GM21447 (cell line): ENCODE results near the gene CENPC.
"Not testable (repeated sequence)": the region's sequence is repeated elsewhere in the genome, so short reads cannot be mapped to it uniquely, and the experiment has no call there.

ENCODE experiments used
- ATAC-seq: cut with Tn5 transposase; IDR thresholded peaks from one replicate; pipeline ENCODE4 v1.9.1; 2021; ENCODE audit not compliant: unreplicated experiment

CENPC gene

DNA sequence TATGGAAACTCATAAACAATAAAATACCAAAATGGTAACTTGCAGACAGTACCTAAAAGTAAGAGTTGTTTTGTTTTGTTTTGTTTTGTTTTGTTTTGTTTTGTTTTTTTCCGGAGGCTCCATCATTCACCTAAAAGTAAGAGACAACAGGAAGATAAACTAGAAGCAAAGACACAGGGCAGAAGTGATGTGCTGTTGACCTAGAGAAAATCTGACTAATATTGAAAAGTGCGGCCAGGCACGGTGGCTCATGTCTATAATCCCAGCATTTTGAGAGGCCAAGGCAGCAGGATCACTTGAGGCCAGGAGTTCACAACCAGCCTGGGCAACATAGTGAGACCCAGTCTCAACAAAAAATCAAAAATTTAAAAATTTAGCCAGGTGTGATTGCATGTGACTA, 5.6 kb upstream of the CENPC start:
- ATAC-seq = peak; percentile 37

DNA sequence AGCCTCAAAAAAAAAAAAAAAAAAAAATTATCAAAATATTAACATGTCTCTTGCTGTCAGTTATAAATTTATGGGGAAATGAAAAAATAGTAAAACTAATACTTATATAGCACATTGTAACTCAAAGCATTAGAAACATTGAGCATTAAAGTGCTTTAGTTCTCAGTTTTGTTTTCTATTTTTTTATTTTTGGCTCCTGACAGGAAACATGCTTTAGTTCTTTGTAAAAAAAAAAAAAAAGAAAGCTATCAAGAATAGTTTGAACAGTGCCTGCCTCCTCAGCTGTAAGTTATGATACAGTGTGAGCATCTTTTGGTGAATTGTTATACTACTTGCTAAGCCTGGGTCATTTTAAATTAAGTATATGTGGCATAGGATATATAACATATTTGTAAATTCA, 5.1 kb upstream of the CENPC start:
- peak; percentile 36 for ATAC-seq

- peak; percentile 32 for ATAC-seq
These were observed 3.8 kb upstream of the CENPC start for GRCh38 chr4:67549123-67549522.

DNA sequence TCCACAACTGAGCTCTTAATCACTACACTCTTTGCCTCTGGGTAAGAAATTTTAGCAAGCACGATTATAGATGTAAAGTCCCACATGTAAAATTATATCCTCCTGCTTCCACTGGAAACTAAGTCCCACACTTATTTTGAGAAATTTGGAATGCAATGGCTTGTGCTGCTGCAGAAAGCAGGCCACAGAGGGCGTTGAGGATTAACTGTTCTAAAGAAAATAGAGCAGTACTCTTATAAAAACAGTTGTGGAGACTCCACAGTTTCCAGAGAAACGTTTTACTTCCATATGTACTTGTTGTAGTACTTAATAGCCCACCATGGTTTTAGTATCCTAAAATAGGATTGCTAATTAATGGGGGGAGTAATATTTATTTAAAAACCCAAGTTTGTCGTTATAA, 1.7 kb upstream of the CENPC start:
- no peak for ATAC-seq

GRCh38 chr4:67546004-67546356, 677 bp upstream of the CENPC start:
- ATAC-seq = no peak

- no peak for ATAC-seq
These were observed 3.2 kb downstream of the CENPC start for GRCh38 chr4:67542076-67542475.

DNA sequence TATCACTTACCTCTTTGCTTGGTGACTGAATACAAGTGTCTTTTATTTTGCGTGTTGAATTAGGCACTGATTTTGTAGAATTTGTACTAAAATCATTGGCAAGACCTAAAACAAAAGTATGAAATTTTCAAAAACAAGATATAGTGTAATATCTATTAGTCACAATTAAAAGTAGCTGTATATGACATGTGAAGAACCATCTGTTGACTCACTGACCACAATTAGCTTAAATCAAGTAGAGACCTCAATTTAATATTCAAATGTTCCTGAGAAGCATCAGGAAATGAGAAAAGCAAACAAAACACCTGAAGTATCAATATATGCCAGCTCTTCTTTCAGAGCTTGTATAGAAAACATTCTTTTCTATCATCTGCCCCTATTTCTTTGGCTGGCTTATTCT, 5.5 kb downstream of the CENPC start:
- no peak for ATAC-seq

- ATAC-seq = no peak
These were observed 9.9 kb downstream of the CENPC start for GRCh38 chr4:67535280-67535840.

DNA sequence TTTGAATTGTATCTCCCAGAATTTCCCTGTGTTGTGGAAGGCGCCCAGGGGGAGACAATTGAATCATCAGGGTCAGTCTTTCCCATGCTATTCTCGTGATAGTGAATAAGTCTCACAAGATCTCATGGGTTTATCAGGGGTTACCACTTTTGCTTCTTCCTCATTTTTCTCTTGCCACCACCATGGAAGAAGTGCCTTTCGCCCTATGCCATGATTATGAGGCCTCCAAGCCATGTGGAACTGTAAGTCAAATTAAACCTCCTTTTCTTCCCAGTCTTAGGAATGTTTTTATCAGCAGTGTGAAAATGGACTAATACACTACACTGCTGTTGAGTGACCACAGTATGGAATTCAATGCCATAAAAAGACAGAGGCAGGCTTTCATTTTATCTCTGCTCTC, 12.2 kb downstream of the CENPC start:
- ATAC-seq = no peak

DNA sequence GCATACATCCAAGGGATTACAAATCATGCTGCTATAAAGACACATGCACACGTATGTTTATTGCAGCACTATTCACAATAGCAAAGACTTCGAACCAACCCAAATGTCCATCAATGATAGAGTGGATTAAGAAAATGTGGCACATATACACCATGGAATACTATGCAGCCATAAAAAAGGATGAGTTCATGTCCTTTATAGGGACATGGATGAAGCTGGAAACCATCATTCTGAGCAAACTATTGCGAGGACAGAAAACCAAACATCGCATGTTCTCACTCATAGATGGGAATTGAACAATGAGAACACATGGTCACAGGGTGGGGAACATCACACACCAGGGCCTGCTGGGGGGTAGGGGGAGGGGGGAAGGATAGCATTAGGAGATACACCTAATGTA, 12.9 kb downstream of the CENPC start:
- ATAC-seq = not testable (repeated sequence)

DNA sequence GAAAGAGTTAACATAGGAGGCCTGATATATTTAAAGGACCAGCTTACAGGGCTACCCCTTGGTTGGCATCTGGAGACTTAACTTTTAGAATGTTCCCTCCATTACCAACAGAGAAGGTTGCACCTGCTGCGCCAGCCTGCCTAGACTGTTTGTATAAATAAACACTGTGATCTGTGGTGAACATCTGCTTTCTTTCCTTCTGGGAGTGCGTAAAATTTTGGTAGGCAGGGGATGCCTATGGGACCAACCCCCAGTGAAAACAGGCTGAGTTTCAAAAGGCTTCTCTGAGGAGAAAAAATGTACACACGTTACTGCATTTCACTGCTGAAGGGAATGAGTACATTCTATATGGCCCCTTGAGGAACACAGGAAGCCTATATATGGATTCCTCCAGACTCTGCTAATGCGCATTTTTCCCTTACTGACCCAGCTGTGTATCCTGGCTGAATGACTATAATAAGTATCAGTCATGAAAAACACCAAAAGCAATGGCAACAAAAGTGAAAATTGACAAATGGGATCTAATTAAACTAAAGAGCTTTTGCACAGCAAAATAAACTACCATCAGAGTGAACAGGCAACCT, 13.8 kb downstream of the CENPC start:
- ATAC-seq = no peak

DNA sequence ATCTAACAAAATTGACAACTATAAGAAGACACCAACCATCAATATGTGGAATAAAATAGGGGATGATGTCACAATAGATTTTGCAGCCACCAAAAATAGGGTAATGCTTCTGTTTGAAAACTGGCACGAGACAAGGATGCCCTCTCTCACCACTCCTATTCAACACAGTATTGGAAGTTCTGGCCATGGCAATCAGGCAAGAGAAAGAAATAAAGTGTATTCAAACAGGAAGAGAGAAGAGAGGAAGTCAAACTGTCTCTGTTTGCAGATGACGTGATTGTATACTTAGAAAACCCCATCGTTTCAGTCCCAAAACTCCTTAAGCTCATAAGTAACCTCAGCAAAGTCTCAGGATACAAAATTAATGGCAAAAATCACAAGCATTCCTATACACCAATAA, 21.2 kb downstream of the CENPC start:
- ATAC-seq = not testable (repeated sequence)

DNA sequence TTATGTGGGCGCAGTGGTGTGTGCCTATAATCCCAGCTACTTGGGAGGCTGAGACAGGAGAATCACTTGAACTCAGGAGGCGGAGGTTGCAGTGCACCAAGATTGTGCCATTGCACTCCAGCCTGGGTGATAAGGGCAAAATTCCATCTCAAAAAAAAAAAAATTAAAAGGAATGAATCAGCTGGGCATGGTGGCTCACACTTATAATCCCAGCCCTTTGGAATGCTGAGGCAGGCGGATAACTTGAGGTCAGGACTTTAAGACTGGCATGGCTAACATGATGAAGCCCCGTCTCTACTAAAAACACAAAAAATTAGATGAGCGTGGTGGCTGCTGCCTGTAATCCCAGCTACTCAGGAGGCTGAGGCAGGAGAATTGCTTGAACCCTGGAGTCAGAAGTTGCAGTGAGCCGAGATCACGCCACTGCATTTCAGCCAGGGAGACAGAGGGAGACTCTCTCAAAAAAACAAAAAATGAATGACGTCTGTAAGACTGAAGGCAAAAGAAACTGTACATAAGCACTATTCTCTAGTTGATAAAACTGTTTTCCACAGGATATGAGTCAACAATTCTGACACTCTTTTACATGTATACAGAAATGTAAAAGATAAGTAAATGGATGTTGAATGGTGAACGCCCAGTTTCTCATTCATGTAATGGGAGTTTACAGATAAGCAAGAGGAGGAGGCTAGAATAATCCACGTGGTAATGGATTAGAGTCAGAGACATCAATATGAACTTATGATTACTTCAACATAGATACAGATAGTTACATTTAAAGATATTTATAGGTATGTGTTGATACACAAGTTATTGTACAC, 22.2 kb downstream of the CENPC start:
- no peak for ATAC-seq

DNA sequence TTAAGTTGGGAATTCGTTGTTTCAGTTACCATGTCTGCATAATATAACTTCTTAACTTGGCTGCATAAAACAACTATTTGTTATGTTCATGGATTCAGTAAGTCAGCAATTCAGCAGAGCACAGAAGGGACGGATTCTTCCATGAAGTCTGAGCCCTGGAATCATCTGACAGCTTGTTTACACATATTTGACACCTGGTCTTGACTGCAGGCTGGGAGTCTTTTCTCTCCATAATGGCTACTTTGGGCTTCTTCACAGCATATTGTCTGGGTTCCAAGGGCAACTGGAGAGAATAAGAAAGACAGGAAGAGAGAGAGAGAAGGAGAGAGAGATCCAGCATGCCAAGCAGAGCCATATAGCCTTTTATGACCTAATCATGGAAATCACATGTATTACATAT, 23.1 kb downstream of the CENPC start:
- no peak for ATAC-seq

GRCh38 chr4:67521506-67521905, 23.8 kb downstream of the CENPC start:
- peak; percentile 77 for ATAC-seq

DNA sequence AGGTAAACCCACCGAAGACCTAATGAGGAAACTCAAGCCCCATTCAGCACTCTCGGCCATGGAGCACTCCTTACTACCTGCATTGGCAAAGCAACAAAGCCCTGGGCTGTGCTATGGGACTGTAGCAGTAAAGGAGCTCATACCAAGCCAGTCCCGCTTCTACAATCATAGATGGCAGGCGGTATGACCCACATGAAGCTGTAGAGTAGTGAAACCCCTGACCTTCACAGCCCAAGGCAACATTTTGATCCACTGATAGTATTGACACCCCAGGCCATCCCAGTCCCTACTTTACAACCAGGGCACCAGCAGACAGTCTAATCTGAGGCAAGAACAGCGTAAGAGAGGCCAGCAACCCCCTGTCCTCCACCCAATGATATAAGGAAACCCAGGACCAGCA, 25.2 kb downstream of the CENPC start:
- ATAC-seq = no peak

DNA sequence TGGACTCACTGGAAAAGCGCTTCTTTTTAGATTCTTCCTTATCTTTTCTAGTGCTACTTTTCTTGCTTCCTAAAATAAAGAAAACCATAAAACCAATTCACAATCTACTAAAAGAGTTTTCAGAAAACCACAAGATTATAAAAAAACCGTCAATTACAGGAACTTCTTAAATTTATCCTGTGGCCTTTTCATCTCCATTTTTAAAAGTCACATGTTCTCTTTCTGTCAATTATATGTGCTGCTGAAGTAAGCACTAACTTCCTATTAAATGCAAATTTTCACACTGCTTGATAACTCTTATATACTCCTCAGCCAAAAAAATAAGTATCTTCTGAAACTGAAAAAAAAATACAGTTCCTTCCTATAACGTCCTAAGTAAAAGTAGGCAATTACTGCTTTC, 32.8 kb downstream of the CENPC start:
- no peak for ATAC-seq

GRCh38 chr4:67500373-67500772, 44.9 kb downstream of the CENPC start:
- ATAC-seq = no peak

- ATAC-seq = no peak
These were observed 45.5 kb downstream of the CENPC start for GRCh38 chr4:67499799-67500198.

DNA sequence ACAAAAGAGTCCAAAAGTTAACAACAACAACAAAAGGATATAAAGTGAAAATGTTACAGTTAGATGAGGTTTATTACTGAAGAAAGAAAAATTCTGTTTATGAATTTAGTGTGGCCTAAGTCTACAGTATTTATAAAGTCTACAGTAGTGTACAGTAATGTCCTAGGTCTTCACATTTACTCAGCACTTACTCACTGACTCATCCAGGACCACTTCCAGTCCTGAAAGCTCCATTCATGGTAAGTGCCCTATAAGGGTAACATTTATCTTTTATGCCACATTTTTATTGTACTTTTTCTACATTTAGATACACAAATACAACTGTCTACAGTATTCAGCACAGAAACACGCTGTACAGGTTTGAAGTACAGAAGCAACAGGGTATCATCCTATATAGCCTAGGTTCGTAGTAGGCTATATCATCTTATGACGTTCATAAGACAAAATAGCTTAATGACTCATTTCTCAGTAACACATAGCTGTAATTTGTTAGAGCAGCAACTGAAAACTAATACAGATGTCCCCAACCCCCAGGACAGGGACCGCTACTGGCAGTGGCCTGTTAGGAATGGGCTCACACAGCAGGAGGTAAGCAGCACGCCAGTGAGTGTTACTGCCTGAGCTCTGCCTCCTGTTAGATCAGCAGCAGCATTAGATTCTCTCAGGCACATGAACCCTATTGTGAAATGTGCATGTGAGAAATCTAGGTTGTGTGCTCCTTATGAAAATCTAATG, 61.3 kb downstream of the CENPC start:
- no peak for ATAC-seq

GRCh38 chr4:67480810-67481209, 64.5 kb downstream of the CENPC start:
- ATAC-seq = no peak

DNA sequence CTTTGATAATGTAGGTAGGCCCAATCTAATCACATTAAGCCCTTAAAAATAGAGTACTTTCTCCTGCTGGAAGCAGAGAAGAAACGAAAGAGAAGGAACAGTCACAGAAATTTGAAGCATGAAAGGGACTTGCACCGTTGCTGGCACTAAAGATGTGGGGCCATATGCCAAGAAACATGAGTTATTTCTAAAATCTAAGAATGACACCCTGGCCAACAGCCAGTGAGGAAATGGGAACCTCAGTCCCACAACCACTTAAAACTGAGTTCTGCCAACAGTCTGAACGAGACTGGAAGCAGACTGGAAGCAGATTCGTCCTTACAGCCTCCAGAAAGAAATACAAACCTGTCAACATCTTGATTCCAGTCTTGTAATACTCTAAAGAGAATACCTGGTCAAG, 70.1 kb downstream of the CENPC start:
- no peak for ATAC-seq
